Endothelial cell of umbilical vein (primary cell): ENCODE measurements around the gene EIF3K. TPM values are rescaled to one million over a fixed set of nuclear protein-coding genes. Genes with fewer than 3 reads are reported as not detected.

ENCODE experiments used
- BruUV-seq: library from RNA; stranded (reverse); fragments of 400-500 nt; replicated peaks from 2 replicates; lab custom pipeline; 2021; lab: Mats Ljungman, UMichigan
- CTCF ChIA-PET: fragments of 300-600, 350-600 bp; sonication (Branson Sonifier 250); formaldehyde crosslinking; loops from one replicate; lab custom pipeline; 2021; ENCODE audit warnings: antibody characterized with exemption, inconsistent platforms; lab: Charles Lee
- POLR2A ChIA-PET: fragments of 300-600, 350-600 bp; sonication (Branson Sonifier 250); formaldehyde crosslinking; loops from one replicate; lab custom pipeline; 2021; ENCODE audit warnings: antibody characterized with exemption, inconsistent platforms; lab: Charles Lee
- DNase-seq: peaks from one replicate; pipeline ENCODE4 v3.0.0-alpha.2; 2011; ENCODE audit warnings: low read depth, low spot score
- FAIRE-seq: peaks from 2 replicates; lab custom pipeline; 2011; peaks lifted over from hg19 to GRCh38; lab: Jason Lieb, UNC
- H2AFZ ChIP-seq: 2 replicates; pipeline ENCODE4 v1.6.0; 2012; ENCODE audit warnings: low read depth, low read length, control low read depth, inconsistent platforms
- H3K27ac ChIP-seq: 2 replicates; pipeline ENCODE4 v1.5.1; 2011; ENCODE audit warnings: low read depth, mild to moderate bottlenecking, control low read depth, low read length, moderate library complexity; ENCODE audit not compliant: insufficient read depth
- H3K27me3 ChIP-seq, 2 experiments: 2 replicates each; pipeline versions ENCODE4 v1.6.0 to v1.6.1; 2011; ENCODE audit warnings: low read length in 2 of 2, mixed read lengths in 1 of 2; ENCODE audit not compliant: control insufficient read depth in 2 of 2, insufficient read depth in 2 of 2
- H3K36me3 ChIP-seq, 2 experiments: 2 replicates in 1 of 2; 3 replicates in 1 of 2; pipeline ENCODE4 v1.5.1; 2011; ENCODE audit warnings: low read length in 2 of 2, mild to moderate bottlenecking in 1 of 2, moderate library complexity in 1 of 2; ENCODE audit not compliant: control insufficient read depth in 2 of 2, insufficient read depth in 2 of 2; ENCODE audit errors: extremely low read depth in 1 of 2
- H3K4me1 ChIP-seq: 3 replicates; pipeline ENCODE4 v1.5.1; 2011; ENCODE audit warnings: mild to moderate bottlenecking, low read length; ENCODE audit not compliant: control insufficient read depth, insufficient read depth; ENCODE audit errors: extremely low read depth
- H3K4me2 ChIP-seq: 2 replicates; pipeline ENCODE4 v1.6.1; 2011; ENCODE audit warnings: low read length, control low read depth, mixed read lengths; ENCODE audit not compliant: insufficient read depth
- H3K4me3 ChIP-seq, 3 experiments: fragments of 200-600 bp in 1 of 3; sonication (generic), shearing (Covaris generic) in 1 of 3; replicated peaks in 1 of 3; 2 replicates each; pipeline ENCODE4 v1.5.1; 2011 to 2016; ENCODE audit warnings: control low read depth in 3 of 3, low read length in 3 of 3, mild to moderate bottlenecking in 2 of 3, inconsistent platforms in 1 of 3, low read depth in 1 of 3, moderate library complexity in 1 of 3; ENCODE audit not compliant: insufficient read depth in 1 of 3
- H3K79me2 ChIP-seq: 2 replicates; pipeline ENCODE4 v1.6.0; 2012; ENCODE audit warnings: low read length, inconsistent platforms; ENCODE audit not compliant: control insufficient read depth, insufficient read depth
- H3K9ac ChIP-seq: replicated peaks from 2 replicates; pipeline ENCODE3; 2011; ENCODE audit warnings: low read length, control low read depth; ENCODE audit not compliant: insufficient read depth; ENCODE audit errors: extremely low read depth
- H3K9me1 ChIP-seq: replicated peaks from 3 replicates; pipeline ENCODE4 v1.6.0; 2011; ENCODE audit warnings: mild to moderate bottlenecking, low read length; ENCODE audit not compliant: control insufficient read depth, insufficient read depth; ENCODE audit errors: extremely low read depth
- H3K9me3 ChIP-seq: replicated peaks from 2 replicates; pipeline ENCODE4 v1.5.1; 2012; ENCODE audit warnings: low read length, inconsistent platforms; ENCODE audit not compliant: control insufficient read depth, insufficient read depth
- H4K20me1 ChIP-seq: replicated peaks from 2 replicates; pipeline ENCODE3; 2011; ENCODE audit warnings: mild to moderate bottlenecking, low read length; ENCODE audit not compliant: control insufficient read depth, insufficient read depth; ENCODE audit errors: extremely low read depth
- EZH2 ChIP-seq: IDR thresholded peaks from 2 replicates; pipeline ENCODE4 v1.6.1; 2012; ENCODE audit warnings: borderline replicate concordance, low read depth, mild to moderate bottlenecking, moderate library complexity, low read length, inconsistent platforms; ENCODE audit not compliant: severe bottlenecking
- FOS ChIP-seq: IDR thresholded peaks from 2 replicates; pipeline ENCODE4 v1.6.1; 2011; ENCODE audit warnings: mild to moderate bottlenecking, low read length, moderate library complexity, borderline replicate concordance; ENCODE audit not compliant: insufficient read depth
- GATA2 ChIP-seq: IDR thresholded peaks from 2 replicates; pipeline ENCODE4 v1.7.0; 2011; ENCODE audit warnings: low read depth, mild to moderate bottlenecking, moderate library complexity, mixed read lengths, low read length; ENCODE audit not compliant: insufficient read length, insufficient read depth
- JUN ChIP-seq: IDR thresholded peaks from 2 replicates; pipeline ENCODE4 v1.6.1; 2011; ENCODE audit warnings: borderline replicate concordance, low read depth; ENCODE audit not compliant: insufficient read length, insufficient read depth
- MYC ChIP-seq: IDR thresholded peaks from one replicate; pipeline ENCODE4 v1.6.1; 2011; ENCODE audit warnings: mild to moderate bottlenecking, low read depth, low read length
- POLR2A ChIP-seq: IDR thresholded peaks from 2 replicates; pipeline ENCODE4 v1.6.1; 2012; ENCODE audit warnings: low read depth, mild to moderate bottlenecking, control low read depth, low read length
- POLR2AphosphoS5 ChIP-seq: IDR thresholded peaks from 2 replicates; pipeline ENCODE4 v1.6.1; 2012; ENCODE audit warnings: low read depth, mild to moderate bottlenecking, control low read depth, low read length, moderate library complexity; ENCODE audit not compliant: insufficient read depth
- dilution Hi-C: fragments of 300-500 bp; cut with MboI; formaldehyde crosslinking; loops from one replicate; pipeline ENCODE4 v1.15.0; 2019; ENCODE audit warnings: low sequenced_read_pairs; ENCODE audit not compliant: extremely low pct_ligation_motif_present
- intact Hi-C: fragments of 100-400 bp; cut with micrococcal nuclease; formaldehyde crosslinking; loops from one replicate; pipeline ENCODE4 v1.10.0; 2022
- polyA plus RNA-seq, 4 experiments: library from polyadenylated mRNA; depleted of rRNA in 3 of 4; stranded (reverse) in 3 of 4; unstranded in 1 of 4; fragments of >200 nt; gene quantifications; 2 replicates each; pipeline versions ENCODE4 v1.2.1 to v1.2.3, GENCODE V29; 2011 to 2012; ENCODE audit warnings: missing spikeins in 1 of 4
- total RNA-seq: library from RNA; stranded (reverse); gene quantifications from 2 replicates; pipeline ENCODE4 v1.2.3, GENCODE V29; 2021
- TF ChIP-seq, protein P1 (sequence below): IDR thresholded peaks from 2 replicates; pipeline ENCODE4 v1.6.1; 2011; ENCODE audit not compliant: insufficient read depth, insufficient read length
- TF ChIP-seq, protein P2 (sequence below), 2 donors: IDR thresholded peaks; 1 replicate in 1 of 2; 2 replicates in 1 of 2; pipeline ENCODE4 v1.5.1; 2011; ENCODE audit warnings: low read length in 2 of 2, mild to moderate bottlenecking in 2 of 2, moderate library complexity in 2 of 2, control low read depth in 1 of 2, inconsistent platforms in 1 of 2, low read depth in 1 of 2; ENCODE audit not compliant: insufficient read depth in 1 of 2; ENCODE audit errors: extremely low read depth in 1 of 2

The EIF3K gene
- total and polyA plus RNA-seq, 2 donors (not counting 3 experiments of a cell fraction or from before 2014, with no cell fraction given) = 267 to 584 TPM

DNA sequence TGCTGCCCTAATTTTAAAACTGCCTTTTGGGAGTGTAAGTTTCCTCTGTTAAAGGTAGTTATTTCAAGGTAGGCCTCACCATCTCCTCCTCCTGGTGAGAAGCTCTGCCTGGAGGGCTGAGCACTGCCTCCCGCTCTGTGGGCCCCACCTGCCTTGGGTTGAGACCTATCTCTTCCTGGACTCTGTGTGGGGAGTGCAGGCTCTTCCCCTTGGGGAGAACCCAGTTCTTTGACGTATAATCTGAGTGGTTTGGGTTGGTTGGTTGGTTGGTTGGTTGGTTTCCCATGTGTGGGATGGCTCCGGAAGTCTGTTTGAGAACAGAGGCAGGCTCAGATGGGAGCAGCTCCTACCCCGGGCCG, 67.5 kb downstream of the EIF3K start:
- Histone ChIP-seq H3K4me3 (no peak overlapping the region), H3K27ac (peak overlapping the region; percentile 90), H3K9me1 (no peaks in the 10 kb centered on the region), H3K4me1 (peaks cover 48% of the 10 kb centered on the region), H4K20me1 (no peaks in the 10 kb centered on the region), H3K9ac (peak overlapping the region; percentile 72), H3K79me2 (peaks cover 86% of the 10 kb centered on the region), H3K36me3 (no peaks in the 10 kb centered on the region), H3K27me3 (no peaks in the 10 kb centered on the region), H2AFZ (no peak overlapping the region), H3K9me3 (no peaks in the 10 kb centered on the region), H3K4me2 (no peak overlapping the region)
- DNase-seq (no peak), FAIRE-seq (no peak)
- TF ChIP-seq POLR2A (no peak), JUN (no peak), FOS (no peak), GATA2 (no peak), EZH2 (no peak), MYC (no peak), POLR2AphosphoS5 (no peak)
- TF ChIP-seq, protein P1, sequence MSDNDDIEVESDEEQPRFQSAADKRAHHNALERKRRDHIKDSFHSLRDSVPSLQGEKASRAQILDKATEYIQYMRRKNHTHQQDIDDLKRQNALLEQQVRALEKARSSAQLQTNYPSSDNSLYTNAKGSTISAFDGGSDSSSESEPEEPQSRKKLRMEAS = no peak
- TF ChIP-seq, protein P2, sequence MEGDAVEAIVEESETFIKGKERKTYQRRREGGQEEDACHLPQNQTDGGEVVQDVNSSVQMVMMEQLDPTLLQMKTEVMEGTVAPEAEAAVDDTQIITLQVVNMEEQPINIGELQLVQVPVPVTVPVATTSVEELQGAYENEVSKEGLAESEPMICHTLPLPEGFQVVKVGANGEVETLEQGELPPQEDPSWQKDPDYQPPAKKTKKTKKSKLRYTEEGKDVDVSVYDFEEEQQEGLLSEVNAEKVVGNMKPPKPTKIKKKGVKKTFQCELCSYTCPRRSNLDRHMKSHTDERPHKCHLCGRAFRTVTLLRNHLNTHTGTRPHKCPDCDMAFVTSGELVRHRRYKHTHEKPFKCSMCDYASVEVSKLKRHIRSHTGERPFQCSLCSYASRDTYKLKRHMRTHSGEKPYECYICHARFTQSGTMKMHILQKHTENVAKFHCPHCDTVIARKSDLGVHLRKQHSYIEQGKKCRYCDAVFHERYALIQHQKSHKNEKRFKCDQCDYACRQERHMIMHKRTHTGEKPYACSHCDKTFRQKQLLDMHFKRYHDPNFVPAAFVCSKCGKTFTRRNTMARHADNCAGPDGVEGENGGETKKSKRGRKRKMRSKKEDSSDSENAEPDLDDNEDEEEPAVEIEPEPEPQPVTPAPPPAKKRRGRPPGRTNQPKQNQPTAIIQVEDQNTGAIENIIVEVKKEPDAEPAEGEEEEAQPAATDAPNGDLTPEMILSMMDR (IDR thresholded peaks at IDR 0.05; ENCODE audit: extremely low read depth in 1 of 2, insufficient read depth in 1 of 2, low read depth in 1 of 2, low read length in 2 of 2) = no peak
- BruUV-seq = no TSS peak
- intact Hi-C loops = no loop called here
- dilution Hi-C loops = no loop called here
- POLR2A ChIA-PET = interaction anchor here (0.8 to 1.5 kb wide), 2 partner anchors 28 to 39 kb away, joined by 5 to 6 read pairs; partner anchors contain the start of gene ACTN4
- CTCF ChIA-PET = interaction anchor here (0.8 to 2.4 kb wide), 8 partner anchors 9 to 52 kb away, joined by 3 to 13 read pairs (median 6); partner anchors contain the start of gene ACTN4

Other genes starting within 250 kb of the EIF3K start
- 203 and 215 TPM in 2 replicates for gene PSMD8, start 244.6 kb upstream of the EIF3K start, total RNA-seq
- 543 and 714 TPM in 2 replicates for gene PSMD8, start 244.6 kb upstream of the EIF3K start, polyA plus RNA-seq
- gene GGN, start 231.2 kb upstream of the EIF3K start, total RNA-seq = 0.88 and 1.5 TPM in 2 replicates
- 0.39 and 0.73 TPM in 2 replicates for gene GGN, start 231.2 kb upstream of the EIF3K start, polyA plus RNA-seq
- 13.5 and 15.7 TPM in 2 replicates for gene SPRED3, start 230.5 kb upstream of the EIF3K start, total RNA-seq
- 5.7 and 7.0 TPM in 2 replicates for gene SPRED3, start 230.5 kb upstream of the EIF3K start, polyA plus RNA-seq
- gene FAM98C, start 216.1 kb upstream of the EIF3K start, total RNA-seq = 13.0 and 15.4 TPM in 2 replicates
- gene FAM98C, start 216.1 kb upstream of the EIF3K start, polyA plus RNA-seq = 12.6 and 16.5 TPM in 2 replicates
- not detected in 2 replicates for gene RASGRP4, start 193.0 kb upstream of the EIF3K start, total RNA-seq
- not detected in 2 replicates for gene RASGRP4, start 193.0 kb upstream of the EIF3K start, polyA plus RNA-seq
- 0.02 TPM in 1 of 2 replicates, not detected in the other for gene RYR1, start 185.5 kb upstream of the EIF3K start, total RNA-seq
- gene RYR1, start 185.5 kb upstream of the EIF3K start, polyA plus RNA-seq = under 0.01 TPM in 1 of 2 replicates, not detected in the other
- 1.2 and 1.6 TPM in 2 replicates for gene MAP4K1, start 1.2 kb upstream of the EIF3K start, total RNA-seq
- gene MAP4K1, start 1.2 kb upstream of the EIF3K start, polyA plus RNA-seq = 0.12 and 0.14 TPM in 2 replicates
- 693 and 748 TPM in 2 replicates for gene ACTN4, start 28.5 kb downstream of the EIF3K start, total RNA-seq
- 313 and 329 TPM in 2 replicates for gene ACTN4, start 28.5 kb downstream of the EIF3K start, polyA plus RNA-seq
- gene CAPN12, start 125.3 kb downstream of the EIF3K start, total RNA-seq = not detected in 2 replicates
- 0.35 and 0.45 TPM in 2 replicates for gene CAPN12, start 125.3 kb downstream of the EIF3K start, polyA plus RNA-seq
- gene LGALS7, start 154.3 kb downstream of the EIF3K start, total RNA-seq = not detected in 2 replicates
- gene LGALS7, start 154.3 kb downstream of the EIF3K start, polyA plus RNA-seq = not detected in 2 replicates
- not detected in 2 replicates for gene LGALS7B, start 170.0 kb downstream of the EIF3K start, total RNA-seq
- gene LGALS7B, start 170.0 kb downstream of the EIF3K start, polyA plus RNA-seq = not detected in 2 replicates
- gene LGALS4, start 193.8 kb downstream of the EIF3K start, total RNA-seq = 0.44 TPM in 1 of 2 replicates, not detected in the other
- gene LGALS4, start 193.8 kb downstream of the EIF3K start, polyA plus RNA-seq = 0.19 and 0.22 TPM in 2 replicates
- gene ECH1, start 212.6 kb downstream of the EIF3K start, total RNA-seq = 62.5 and 69.7 TPM in 2 replicates
- gene ECH1, start 212.6 kb downstream of the EIF3K start, polyA plus RNA-seq = 71.8 and 74.1 TPM in 2 replicates
- 427 and 451 TPM in 2 replicates for gene HNRNPL, start 230.8 kb downstream of the EIF3K start, total RNA-seq
- 243 and 305 TPM in 2 replicates for gene HNRNPL, start 230.8 kb downstream of the EIF3K start, polyA plus RNA-seq